GM19035 (cell line): Measurements from ENCODE around the gene CSF2RB.
A peak's percentile ranks its signal among the peaks of the same experiment; 100 is the strongest.

ENCODE experiments used
- ATAC-seq: cut with Tn5 transposase; IDR thresholded peaks from one replicate; pipeline ENCODE4 v1.9.1; 2021; ENCODE audit not compliant: unreplicated experiment

CSF2RB gene

GRCh38 chr22:36913427-36914389, at the start of gene CSF2RB:
Gene CSF2RB (plus strand): TSS chr22:36913628. CDS start chr22:36922208, 8,580 bp downstream.
- no peak for ATAC-seq

- no peak for ATAC-seq
These were observed 49.4 kb upstream of the CSF2RB start for GRCh38 chr22:36863979-36864378.

- no peak for ATAC-seq
These were observed 48.8 kb upstream of the CSF2RB start for GRCh38 chr22:36864454-36865215.

GRCh38 chr22:36865346-36865745, 48.1 kb upstream of the CSF2RB start:
- ATAC-seq: no peak

- no peak for ATAC-seq
These were observed 45.7 kb upstream of the CSF2RB start for GRCh38 chr22:36867695-36868094.

- no peak for ATAC-seq
These were observed 44.8 kb upstream of the CSF2RB start for GRCh38 chr22:36868546-36869181.

- ATAC-seq: no peak
These were observed 43.2 kb upstream of the CSF2RB start for GRCh38 chr22:36870250-36870649.

GRCh38 chr22:36871669-36872081, 41.8 kb upstream of the CSF2RB start:
- ATAC-seq: no peak

GRCh38 chr22:36872084-36872483, 41.3 kb upstream of the CSF2RB start:
- ATAC-seq: no peak

GRCh38 chr22:36872866-36873498, 40.4 kb upstream of the CSF2RB start:
- ATAC-seq: no peak

GRCh38 chr22:36873614-36874308, 39.7 kb upstream of the CSF2RB start:
- peak; percentile 83 for ATAC-seq

- ATAC-seq: no peak
These were observed 39.1 kb upstream of the CSF2RB start for GRCh38 chr22:36874309-36874696.

GRCh38 chr22:36874736-36875135, 38.7 kb upstream of the CSF2RB start:
- no peak for ATAC-seq

- no peak for ATAC-seq
These were observed 37.7 kb upstream of the CSF2RB start for GRCh38 chr22:36875741-36876140.

GRCh38 chr22:36879775-36880174, 33.7 kb upstream of the CSF2RB start:
- no peak for ATAC-seq

- ATAC-seq: no peak
These were observed 31.8 kb upstream of the CSF2RB start for GRCh38 chr22:36881504-36882245.

- ATAC-seq: no peak
These were observed 28.9 kb upstream of the CSF2RB start for GRCh38 chr22:36884349-36885158.

GRCh38 chr22:36885474-36885873, 28.0 kb upstream of the CSF2RB start:
- no peak for ATAC-seq

GRCh38 chr22:36886016-36886415, 27.4 kb upstream of the CSF2RB start:
- no peak for ATAC-seq
